Calu3 (cell line): Measurements from ENCODE around the gene NXPE3. TPM values are rescaled to one million over a fixed set of nuclear protein-coding genes. Genes with fewer than 3 reads are reported as not detected.
A peak's percentile ranks its signal among the peaks of the same experiment; 100 is the strongest.

ENCODE experiments used
- BruUV-seq: library from RNA; stranded (reverse); fragments of 400-500 nt; replicated peaks from 2 replicates; lab custom pipeline; 2021; lab: Mats Ljungman, UMichigan
- CTCF ChIA-PET: fragments of 300-600 bp; sonication (Branson Sonifier 250); formaldehyde crosslinking; loops from one replicate; lab custom pipeline; 2022; ENCODE audit warnings: antibody characterized with exemption; lab: Charles Lee
- DNase-seq: peaks from one replicate; pipeline ENCODE4 v3.0.0; 2022
- H3K27ac Mint-ChIP-seq: one replicate; pipeline ENCODE4 v1.8.0; 2022; ENCODE audit warnings: mixed read lengths; ENCODE audit not compliant: unreplicated experiment
- H3K27me3 Mint-ChIP-seq: one replicate; pipeline ENCODE4 v1.8.0; 2022; ENCODE audit warnings: mixed read lengths; ENCODE audit not compliant: unreplicated experiment
- H3K36me3 Mint-ChIP-seq: one replicate; pipeline ENCODE4 v1.8.0; 2022; ENCODE audit warnings: mild to moderate bottlenecking, moderate library complexity, mixed read lengths; ENCODE audit not compliant: insufficient read depth, unreplicated experiment
- H3K4me1 Mint-ChIP-seq: one replicate; pipeline ENCODE4 v1.8.0; 2022; ENCODE audit warnings: mild to moderate bottlenecking, low read depth, mixed read lengths; ENCODE audit not compliant: unreplicated experiment
- H3K4me3 Mint-ChIP-seq: one replicate; pipeline ENCODE4 v1.8.0; 2022; ENCODE audit warnings: mild to moderate bottlenecking, low read depth, moderate library complexity, mixed read lengths; ENCODE audit not compliant: unreplicated experiment
- H3K9me3 Mint-ChIP-seq: one replicate; pipeline ENCODE4 v1.8.0; 2022; ENCODE audit warnings: low read depth, mixed read lengths; ENCODE audit not compliant: unreplicated experiment
- intact Hi-C: fragments of 100-400 bp; cut with micrococcal nuclease; formaldehyde crosslinking; loops from one replicate; pipeline ENCODE4 v1.10.0; 2022; ENCODE audit not compliant: unreplicated experiment
- total RNA-seq: library from RNA; stranded (reverse); gene quantifications from 2 replicates; pipeline ENCODE4 v1.2.3, GENCODE V29; 2022
- TF ChIP-seq, protein P1 (sequence below): fragments of 200-600 bp; IDR thresholded peaks from one replicate; pipeline ENCODE4 v1.8.0; 2022; ENCODE audit warnings: antibody characterized with exemption; ENCODE audit not compliant: unreplicated experiment

Gene NXPE3
- total RNA-seq, 1 experiment from 2014 or later: 3.0 TPM

DNA sequence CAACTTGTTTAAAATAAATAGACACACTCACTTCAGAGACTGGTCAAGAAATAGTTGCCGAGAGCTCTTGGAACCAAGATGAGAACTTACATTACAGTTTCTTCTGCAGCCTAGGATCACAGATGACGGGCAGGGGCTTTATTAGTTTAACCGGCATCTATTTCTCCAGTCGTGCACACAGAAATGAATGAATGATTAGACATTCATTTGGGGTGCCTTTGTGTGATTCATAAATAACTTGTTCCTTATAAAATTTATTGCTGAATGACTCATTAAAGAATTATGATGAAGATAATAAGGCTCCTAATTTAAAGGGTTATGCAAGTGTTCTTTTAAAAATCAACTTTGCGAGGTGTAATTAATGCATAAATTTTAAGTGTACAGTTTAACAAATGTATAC, 91.1 kb downstream of the NXPE3 start:
- H3K36me3 Mint-ChIP-seq: peaks cover 28% of the 10 kb centered on the region
- H3K4me1 Mint-ChIP-seq: peaks cover 51% of the 10 kb centered on the region
- no peak overlapping the region for H3K4me3 Mint-ChIP-seq
- no peak overlapping the region for H3K27ac Mint-ChIP-seq
- intact Hi-C loops: no loop called here
- TF ChIP-seq, protein P1, sequence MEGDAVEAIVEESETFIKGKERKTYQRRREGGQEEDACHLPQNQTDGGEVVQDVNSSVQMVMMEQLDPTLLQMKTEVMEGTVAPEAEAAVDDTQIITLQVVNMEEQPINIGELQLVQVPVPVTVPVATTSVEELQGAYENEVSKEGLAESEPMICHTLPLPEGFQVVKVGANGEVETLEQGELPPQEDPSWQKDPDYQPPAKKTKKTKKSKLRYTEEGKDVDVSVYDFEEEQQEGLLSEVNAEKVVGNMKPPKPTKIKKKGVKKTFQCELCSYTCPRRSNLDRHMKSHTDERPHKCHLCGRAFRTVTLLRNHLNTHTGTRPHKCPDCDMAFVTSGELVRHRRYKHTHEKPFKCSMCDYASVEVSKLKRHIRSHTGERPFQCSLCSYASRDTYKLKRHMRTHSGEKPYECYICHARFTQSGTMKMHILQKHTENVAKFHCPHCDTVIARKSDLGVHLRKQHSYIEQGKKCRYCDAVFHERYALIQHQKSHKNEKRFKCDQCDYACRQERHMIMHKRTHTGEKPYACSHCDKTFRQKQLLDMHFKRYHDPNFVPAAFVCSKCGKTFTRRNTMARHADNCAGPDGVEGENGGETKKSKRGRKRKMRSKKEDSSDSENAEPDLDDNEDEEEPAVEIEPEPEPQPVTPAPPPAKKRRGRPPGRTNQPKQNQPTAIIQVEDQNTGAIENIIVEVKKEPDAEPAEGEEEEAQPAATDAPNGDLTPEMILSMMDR: no peak
- CTCF ChIA-PET: no interaction called here
- peaks cover 3% of the 10 kb centered on the region for H3K9me3 Mint-ChIP-seq
- DNase-seq: no peak
- no TSS peak for BruUV-seq
- H3K27me3 Mint-ChIP-seq: no peaks in the 10 kb centered on the region

DNA sequence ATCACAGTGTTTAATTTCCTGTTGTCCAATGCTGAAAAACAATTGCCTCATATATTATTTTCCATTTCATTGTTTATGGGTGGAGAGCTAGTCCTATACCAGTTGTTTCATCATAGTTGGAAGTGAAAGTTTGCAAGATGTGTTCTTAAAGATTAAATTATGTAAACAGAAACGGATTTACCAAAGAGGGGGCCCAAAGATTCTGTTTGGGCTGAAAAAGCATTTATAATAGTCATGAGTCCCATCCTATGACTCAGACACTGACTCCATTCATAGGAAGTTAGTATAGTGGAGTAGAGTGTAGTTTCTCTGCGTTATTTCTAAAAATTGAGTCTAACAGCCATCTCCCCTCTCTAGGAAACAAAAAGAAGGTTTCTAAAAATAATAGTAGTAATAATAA, 94.6 kb downstream of the NXPE3 start:
- H3K9me3 Mint-ChIP-seq: peaks cover 3% of the 10 kb centered on the region
- BruUV-seq: no TSS peak
- CTCF ChIA-PET: no interaction called here
- no peaks in the 10 kb centered on the region for H3K27me3 Mint-ChIP-seq
- DNase-seq: no peak
- intact Hi-C loops: no loop called here
- peak overlapping the region; percentile 47 for H3K27ac Mint-ChIP-seq
- peaks cover 25% of the 10 kb centered on the region for H3K4me1 Mint-ChIP-seq
- H3K4me3 Mint-ChIP-seq: no peak overlapping the region
- TF ChIP-seq, protein P1: no peak
- peaks cover 3% of the 10 kb centered on the region for H3K36me3 Mint-ChIP-seq

DNA sequence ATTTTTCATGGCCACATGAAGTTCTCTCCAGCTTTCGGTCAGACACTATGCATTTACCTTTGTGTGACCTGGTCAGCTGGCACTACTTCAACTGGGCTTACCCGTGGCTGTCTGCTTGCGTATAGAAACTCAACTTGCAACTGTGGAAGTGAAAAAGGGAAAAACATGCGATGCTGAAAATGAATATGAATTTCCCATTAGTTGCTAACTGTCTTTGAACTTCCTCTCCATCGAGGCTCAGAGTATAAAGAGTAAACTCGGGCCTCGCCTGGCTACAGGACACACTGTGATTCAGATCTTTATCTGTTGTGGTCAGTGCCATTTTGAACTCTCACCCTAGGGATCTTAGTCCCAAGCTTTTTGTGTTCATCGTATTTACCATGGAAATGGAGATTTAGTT, 97.1 kb downstream of the NXPE3 start:
- Mint-ChIP-seq H3K9me3 (peaks cover 3% of the 10 kb centered on the region), H3K36me3 (no peaks in the 10 kb centered on the region), H3K4me3 (no peak overlapping the region), H3K27ac (no peak overlapping the region), H3K27me3 (no peaks in the 10 kb centered on the region), H3K4me1 (peaks cover 17% of the 10 kb centered on the region)
- CTCF ChIA-PET: interaction anchor here (0.6 to 0.7 kb wide), 2 partner anchors 237 to 303 kb away, joined by 3 to 4 read pairs; no protein-coding TSS in a partner anchor
- TF ChIP-seq, protein P1: no peak
- intact Hi-C loops: no loop called here
- DNase-seq: no peak
- no TSS peak for BruUV-seq

Other genes starting within 250 kb of the NXPE3 start
- gene TRMT10C, start 217.3 kb upstream of the NXPE3 start, total RNA-seq: 29.7 and 30.7 TPM in 2 replicates
- gene PCNP, start 205.0 kb upstream of the NXPE3 start, total RNA-seq: 135 and 147 TPM in 2 replicates
- 34.8 and 36.5 TPM in 2 replicates for gene ZBTB11, start 102.1 kb upstream of the NXPE3 start, total RNA-seq
- 587 and 599 TPM in 2 replicates for gene RPL24, start 92.5 kb upstream of the NXPE3 start, total RNA-seq
- 5.4 and 6.4 TPM in 2 replicates for gene CEP97, start 54.6 kb upstream of the NXPE3 start, total RNA-seq
- gene NFKBIZ, start 70.3 kb downstream of the NXPE3 start, total RNA-seq: 217 and 227 TPM in 2 replicates